GM21529 (cell line): ENCODE measurements around the gene DPYSL5.

ENCODE experiments used
- ATAC-seq: cut with Tn5 transposase; IDR thresholded peaks from one replicate; pipeline ENCODE4 v1.9.1; 2021; ENCODE audit not compliant: unreplicated experiment

DPYSL5 gene

GRCh38 chr2:26845021-26845420 lies 2.9 kb upstream of the DPYSL5 start:
- ATAC-seq = no peak

- ATAC-seq = no peak
Measured at GRCh38 chr2:26846334-26847306, 1.3 kb upstream of the DPYSL5 start.

- no peak for ATAC-seq
Measured at GRCh38 chr2:26847307-26847654, 651 bp upstream of the DPYSL5 start.

GRCh38 chr2:26848336-26849055 lies 564 bp downstream of the DPYSL5 start:
- no peak for ATAC-seq

GRCh38 chr2:26849056-26849999 lies 1.4 kb downstream of the DPYSL5 start:
- no peak for ATAC-seq

GRCh38 chr2:26850000-26850431 lies 2.1 kb downstream of the DPYSL5 start:
- no peak for ATAC-seq

GRCh38 chr2:26850505-26850904 lies 2.6 kb downstream of the DPYSL5 start:
- ATAC-seq = no peak

- ATAC-seq = no peak
Measured at GRCh38 chr2:26852405-26853306, 4.7 kb downstream of the DPYSL5 start.

GRCh38 chr2:26853751-26854150 lies 5.8 kb downstream of the DPYSL5 start:
- no peak for ATAC-seq

- ATAC-seq = no peak
Measured at GRCh38 chr2:26854283-26854827, 6.4 kb downstream of the DPYSL5 start.

- no peak for ATAC-seq
Measured at GRCh38 chr2:26855466-26855865, 7.5 kb downstream of the DPYSL5 start.

- ATAC-seq = no peak
Measured at GRCh38 chr2:26859622-26860021, 11.7 kb downstream of the DPYSL5 start.

GRCh38 chr2:26860211-26860850 lies 12.4 kb downstream of the DPYSL5 start:
- no peak for ATAC-seq

- ATAC-seq = no peak
Measured at GRCh38 chr2:26861610-26862224, 13.8 kb downstream of the DPYSL5 start.

GRCh38 chr2:26864226-26864625 lies 16.3 kb downstream of the DPYSL5 start:
- no peak for ATAC-seq

- ATAC-seq = no peak
Measured at GRCh38 chr2:26864646-26865045, 16.7 kb downstream of the DPYSL5 start.

- ATAC-seq = no peak
Measured at GRCh38 chr2:26870585-26871095, 22.7 kb downstream of the DPYSL5 start.

GRCh38 chr2:26873286-26873983 lies 25.5 kb downstream of the DPYSL5 start:
- no peak for ATAC-seq
